Neural cell (in vitro differentiated cells): Measurements from ENCODE around the gene RHOT2. TPM values are rescaled to one million over a fixed set of nuclear protein-coding genes. Genes with fewer than 3 reads are reported as not detected.

Experiments
- H2AFZ ChIP-seq: fragments of 200-600, 300-800 bp; sonication (generic), shearing (Covaris generic); 2 replicates; pipeline ENCODE4 v1.6.0; 2014; ENCODE audit warnings: low read depth, mild to moderate bottlenecking, antibody characterized with exemption, low read length, moderate library complexity
- H3F3A ChIP-seq: fragments of 200-600 bp; shearing (Covaris generic); 2 replicates; pipeline ENCODE4 v1.6.1; 2016; ENCODE audit warnings: mild to moderate bottlenecking, moderate library complexity, mixed read lengths, antibody characterized with exemption, low read length; ENCODE audit not compliant: insufficient read depth, poor library complexity, severe bottlenecking
- H3K27ac ChIP-seq: fragments of 200-600, 300-800 bp; sonication (generic), shearing (Covaris generic); 2 replicates; pipeline ENCODE4 v1.5.1; 2014; ENCODE audit warnings: mild to moderate bottlenecking, low read length, moderate library complexity
- H3K27me3 ChIP-seq: fragments of 300-800, 200-600 bp; sonication (generic), shearing (Covaris generic); 2 replicates; pipeline ENCODE4 v1.6.0; 2014; ENCODE audit warnings: mild to moderate bottlenecking, low read depth, low read length, moderate library complexity; ENCODE audit not compliant: insufficient read depth
- H3K36me3 ChIP-seq: fragments of 300-800, 200-600 bp; sonication (generic), shearing (Covaris generic); 2 replicates; pipeline ENCODE4 v1.5.1; 2014; ENCODE audit warnings: mild to moderate bottlenecking, antibody characterized with exemption, low read length, moderate library complexity; ENCODE audit not compliant: insufficient read depth
- H3K4me2 ChIP-seq: fragments of 300-800, 200-600 bp; sonication (generic), shearing (Covaris generic); 2 replicates; pipeline ENCODE4 v1.6.0; 2014; ENCODE audit warnings: mild to moderate bottlenecking, low read length
- H3K4me3 ChIP-seq: fragments of 300-800, 200-600 bp; sonication (generic), shearing (Covaris generic); 2 replicates; pipeline ENCODE4 v1.5.1; 2014; ENCODE audit warnings: mild to moderate bottlenecking, low read length, moderate library complexity
- H3K79me2 ChIP-seq: fragments of 200-600 bp; shearing (Covaris generic); replicated peaks from 2 replicates; pipeline ENCODE4 v1.6.0; 2014; ENCODE audit warnings: mild to moderate bottlenecking, low read length, moderate library complexity; ENCODE audit not compliant: insufficient read depth
- H3K9ac ChIP-seq: fragments of 300-800, 200-600 bp; sonication (generic), shearing (Covaris generic); 2 replicates; pipeline ENCODE4 v1.6.1; 2016; ENCODE audit warnings: mild to moderate bottlenecking, low read length, mixed read lengths
- H3K9me2 ChIP-seq: fragments of 200-600 bp; shearing (Covaris generic); 2 replicates; pipeline ENCODE4 v1.6.1; 2016; ENCODE audit warnings: mild to moderate bottlenecking, low read length, mixed read lengths; ENCODE audit not compliant: insufficient read depth
- H3K9me3 ChIP-seq: fragments of 200-600, 300-800 bp; sonication (generic), shearing (Covaris generic); 2 replicates; pipeline ENCODE4 v1.6.1; 2016; ENCODE audit warnings: mild to moderate bottlenecking, mixed run types, low read length, moderate library complexity, mixed read lengths
- H4K20me1 ChIP-seq: fragments of 200-600 bp; shearing (Covaris generic); 2 replicates; pipeline ENCODE4 v1.6.1; 2016; ENCODE audit warnings: mild to moderate bottlenecking, mixed run types; ENCODE audit not compliant: insufficient read depth
- EP300 ChIP-seq: fragments of 450-650 bp; conservative IDR thresholded peaks from 2 replicates; pipeline ENCODE4 v1.6.1; 2014; ENCODE audit warnings: antibody characterized with exemption, mild to moderate bottlenecking, moderate library complexity; ENCODE audit not compliant: poor library complexity, severe bottlenecking
- EZH2 ChIP-seq: fragments of 200-600, 300-800 bp; shearing (Covaris generic), sonication (generic); IDR thresholded peaks from 2 replicates; pipeline ENCODE4 v1.6.1; 2014; ENCODE audit warnings: antibody characterized with exemption, low read length, borderline replicate concordance, mild to moderate bottlenecking; ENCODE audit not compliant: insufficient read depth, poor library complexity, severe bottlenecking
- MXI1 ChIP-seq: fragments of 450-650 bp; conservative IDR thresholded peaks from 2 replicates; pipeline ENCODE4 v1.6.1; 2014; ENCODE audit warnings: antibody characterized with exemption, mild to moderate bottlenecking; ENCODE audit not compliant: poor library complexity, severe bottlenecking
- POLR2AphosphoS5 ChIP-seq: IDR thresholded peaks from 2 replicates; pipeline ENCODE4 v1.6.1; 2012
- RAD21 ChIP-seq: fragments of 450-650 bp; conservative IDR thresholded peaks from 2 replicates; pipeline ENCODE4 v1.6.1; 2014; ENCODE audit warnings: antibody characterized with exemption, mild to moderate bottlenecking, moderate library complexity
- SMC3 ChIP-seq: fragments of 450-650 bp; conservative IDR thresholded peaks from 2 replicates; pipeline ENCODE4 v1.6.1; 2014; ENCODE audit warnings: antibody characterized with exemption, mild to moderate bottlenecking, moderate library complexity; ENCODE audit not compliant: poor library complexity
- TAF1 ChIP-seq: IDR thresholded peaks from 2 replicates; pipeline ENCODE4 v1.6.1; 2012; ENCODE audit warnings: low read depth
- polyA plus RNA-seq: library from polyadenylated mRNA; depleted of rRNA; stranded (reverse); fragments of >200 nt; gene quantifications from 2 replicates; pipeline ENCODE4 v1.2.3, GENCODE V29; 2014
- TF ChIP-seq, protein P1 (sequence below): IDR thresholded peaks from 2 replicates; pipeline ENCODE4 v1.6.1; 2012; ENCODE audit warnings: borderline replicate concordance
- TF ChIP-seq, protein P2 (sequence below): fragments of 450-650 bp; IDR thresholded peaks from 2 replicates; pipeline ENCODE4 v1.5.1; 2014; ENCODE audit warnings: antibody characterized with exemption, mild to moderate bottlenecking, moderate library complexity; ENCODE audit not compliant: poor library complexity, severe bottlenecking

Gene RHOT2
- polyA plus RNA-seq, 1 donor from 2014 or later: 132 TPM

GRCh38 chr16:720990-721764 lies 53.2 kb downstream of the RHOT2 start, which contains the start of gene ANTKMT:
ANTKMT (plus strand) TSS chr16:721146; CDS start chr16:721275, 129 bp downstream.
- H3K9me3 ChIP-seq: no peaks in the 10 kb centered on the region
- no peaks in the 10 kb centered on the region for H3F3A ChIP-seq
- H3K36me3 ChIP-seq: no peaks in the 10 kb centered on the region
- peaks cover 10% of the 10 kb centered on the region for H3K79me2 ChIP-seq
- H3K27me3 ChIP-seq: no peaks in the 10 kb centered on the region
- H2AFZ ChIP-seq: peak within 1 kb of the TSS; percentile 2
- H3K27ac ChIP-seq: peak within 1 kb of the TSS; percentile 89
- H4K20me1 ChIP-seq: no peaks in the 10 kb centered on the region
- peak within 1 kb of the TSS; percentile 96 for H3K4me2 ChIP-seq
- TF ChIP-seq, protein P1, sequence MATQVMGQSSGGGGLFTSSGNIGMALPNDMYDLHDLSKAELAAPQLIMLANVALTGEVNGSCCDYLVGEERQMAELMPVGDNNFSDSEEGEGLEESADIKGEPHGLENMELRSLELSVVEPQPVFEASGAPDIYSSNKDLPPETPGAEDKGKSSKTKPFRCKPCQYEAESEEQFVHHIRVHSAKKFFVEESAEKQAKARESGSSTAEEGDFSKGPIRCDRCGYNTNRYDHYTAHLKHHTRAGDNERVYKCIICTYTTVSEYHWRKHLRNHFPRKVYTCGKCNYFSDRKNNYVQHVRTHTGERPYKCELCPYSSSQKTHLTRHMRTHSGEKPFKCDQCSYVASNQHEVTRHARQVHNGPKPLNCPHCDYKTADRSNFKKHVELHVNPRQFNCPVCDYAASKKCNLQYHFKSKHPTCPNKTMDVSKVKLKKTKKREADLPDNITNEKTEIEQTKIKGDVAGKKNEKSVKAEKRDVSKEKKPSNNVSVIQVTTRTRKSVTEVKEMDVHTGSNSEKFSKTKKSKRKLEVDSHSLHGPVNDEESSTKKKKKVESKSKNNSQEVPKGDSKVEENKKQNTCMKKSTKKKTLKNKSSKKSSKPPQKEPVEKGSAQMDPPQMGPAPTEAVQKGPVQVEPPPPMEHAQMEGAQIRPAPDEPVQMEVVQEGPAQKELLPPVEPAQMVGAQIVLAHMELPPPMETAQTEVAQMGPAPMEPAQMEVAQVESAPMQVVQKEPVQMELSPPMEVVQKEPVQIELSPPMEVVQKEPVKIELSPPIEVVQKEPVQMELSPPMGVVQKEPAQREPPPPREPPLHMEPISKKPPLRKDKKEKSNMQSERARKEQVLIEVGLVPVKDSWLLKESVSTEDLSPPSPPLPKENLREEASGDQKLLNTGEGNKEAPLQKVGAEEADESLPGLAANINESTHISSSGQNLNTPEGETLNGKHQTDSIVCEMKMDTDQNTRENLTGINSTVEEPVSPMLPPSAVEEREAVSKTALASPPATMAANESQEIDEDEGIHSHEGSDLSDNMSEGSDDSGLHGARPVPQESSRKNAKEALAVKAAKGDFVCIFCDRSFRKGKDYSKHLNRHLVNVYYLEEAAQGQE: no peak
- no peak for TF ChIP-seq TAF1
- peak; percentile 90 for TF ChIP-seq MXI1
- TF ChIP-seq EZH2: no peak
- TF ChIP-seq POLR2AphosphoS5: peak; percentile 65
- TF ChIP-seq EP300: peak; percentile 30
- no peak for TF ChIP-seq SMC3
- TF ChIP-seq, protein P2, sequence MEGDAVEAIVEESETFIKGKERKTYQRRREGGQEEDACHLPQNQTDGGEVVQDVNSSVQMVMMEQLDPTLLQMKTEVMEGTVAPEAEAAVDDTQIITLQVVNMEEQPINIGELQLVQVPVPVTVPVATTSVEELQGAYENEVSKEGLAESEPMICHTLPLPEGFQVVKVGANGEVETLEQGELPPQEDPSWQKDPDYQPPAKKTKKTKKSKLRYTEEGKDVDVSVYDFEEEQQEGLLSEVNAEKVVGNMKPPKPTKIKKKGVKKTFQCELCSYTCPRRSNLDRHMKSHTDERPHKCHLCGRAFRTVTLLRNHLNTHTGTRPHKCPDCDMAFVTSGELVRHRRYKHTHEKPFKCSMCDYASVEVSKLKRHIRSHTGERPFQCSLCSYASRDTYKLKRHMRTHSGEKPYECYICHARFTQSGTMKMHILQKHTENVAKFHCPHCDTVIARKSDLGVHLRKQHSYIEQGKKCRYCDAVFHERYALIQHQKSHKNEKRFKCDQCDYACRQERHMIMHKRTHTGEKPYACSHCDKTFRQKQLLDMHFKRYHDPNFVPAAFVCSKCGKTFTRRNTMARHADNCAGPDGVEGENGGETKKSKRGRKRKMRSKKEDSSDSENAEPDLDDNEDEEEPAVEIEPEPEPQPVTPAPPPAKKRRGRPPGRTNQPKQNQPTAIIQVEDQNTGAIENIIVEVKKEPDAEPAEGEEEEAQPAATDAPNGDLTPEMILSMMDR: no peak
- no peak for TF ChIP-seq RAD21
- peak within 1 kb of the TSS; percentile 90 for H3K9ac ChIP-seq
- peak within 1 kb of the TSS; percentile 95 for H3K4me3 ChIP-seq
- no peaks in the 10 kb centered on the region for H3K9me2 ChIP-seq

DNA sequence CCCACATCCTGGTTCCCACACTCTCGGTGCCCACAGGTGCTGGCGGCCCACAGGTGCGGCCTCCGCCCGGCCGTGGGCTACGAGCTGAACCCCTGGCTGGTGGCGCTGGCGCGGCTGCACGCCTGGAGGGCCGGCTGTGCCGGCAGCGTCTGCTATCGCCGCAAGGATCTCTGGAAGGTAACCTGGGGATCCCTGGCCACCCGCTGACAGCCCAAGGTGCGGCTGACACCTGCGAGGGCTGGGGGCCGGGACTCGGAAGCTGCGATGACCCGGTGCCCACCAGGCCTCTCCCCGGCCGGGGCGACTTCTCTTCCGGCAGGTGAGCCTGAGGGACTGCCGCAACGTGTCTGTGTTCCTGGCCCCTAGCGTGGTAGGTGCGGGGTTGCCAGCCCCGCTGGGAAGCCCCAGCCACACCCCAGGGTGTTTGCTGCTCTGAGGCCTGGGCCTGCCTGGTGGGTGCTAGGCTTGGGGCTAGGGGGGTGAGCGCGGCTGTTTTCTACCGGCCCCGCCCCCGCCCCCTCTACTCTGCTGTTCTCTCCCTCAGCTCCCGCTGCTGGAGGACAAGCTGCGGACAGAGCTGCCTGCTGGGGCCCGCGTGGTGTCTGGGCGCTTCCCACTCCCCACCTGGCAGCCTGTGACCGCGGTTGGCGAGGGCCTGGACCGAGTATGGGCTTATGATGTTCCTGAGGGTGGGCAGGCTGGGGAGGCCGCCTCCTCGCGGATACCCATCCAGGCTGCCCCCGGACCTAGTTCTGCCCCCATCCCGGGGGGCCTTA lies 54.0 kb downstream of the RHOT2 start:
- Histone ChIP-seq H3K79me2 (peaks cover 6% of the 10 kb centered on the region), H3K36me3 (no peaks in the 10 kb centered on the region), H2AFZ (no peak overlapping the region), H4K20me1 (no peaks in the 10 kb centered on the region), H3F3A (no peaks in the 10 kb centered on the region), H3K4me2 (peak overlapping the region; percentile 55), H3K27ac (no peak overlapping the region), H3K27me3 (no peaks in the 10 kb centered on the region), H3K9me2 (no peaks in the 10 kb centered on the region), H3K9me3 (no peaks in the 10 kb centered on the region), H3K9ac (peak overlapping the region; percentile 90), H3K4me3 (peak overlapping the region; percentile 95)
- TF ChIP-seq, protein P1: no peak
- no peak for TF ChIP-seq TAF1
- no peak for TF ChIP-seq SMC3
- TF ChIP-seq POLR2AphosphoS5: no peak
- TF ChIP-seq EZH2: no peak
- TF ChIP-seq RAD21: no peak
- TF ChIP-seq MXI1: no peak
- no peak for TF ChIP-seq EP300
- TF ChIP-seq, protein P2: no peak
